DOHH2 (cell line): Measurements from ENCODE around the gene FHOD1.

Experiments used
- H3F3A ChIP-seq: fragments of 200-600 bp; sonication (generic), shearing (Covaris generic); 2 replicates; pipeline ENCODE4 v1.6.0; 2016; ENCODE audit warnings: antibody characterized with exemption, mild to moderate bottlenecking; ENCODE audit not compliant: control insufficient read depth, insufficient read depth
- H3K27ac ChIP-seq: fragments of 200-600 bp; sonication (generic); 2 replicates; pipeline ENCODE4 v1.5.1; 2014; ENCODE audit warnings: low read depth, mild to moderate bottlenecking, low read length, moderate library complexity
- H3K27me3 ChIP-seq: fragments of 200-600 bp; sonication (generic); 2 replicates; pipeline ENCODE4 v1.6.1; 2014; ENCODE audit warnings: mild to moderate bottlenecking, low read length, mixed read lengths; ENCODE audit not compliant: control insufficient read depth
- H3K36me3 ChIP-seq: fragments of 200-600 bp; sonication (generic); 2 replicates; pipeline ENCODE4 v1.6.1; 2014; ENCODE audit warnings: mild to moderate bottlenecking, low read length, moderate library complexity, mixed read lengths; ENCODE audit not compliant: control insufficient read depth
- H3K4me1 ChIP-seq: fragments of 200-600 bp; sonication (generic); 2 replicates; pipeline ENCODE4 v1.6.1; 2014; ENCODE audit warnings: mild to moderate bottlenecking, low read length, mixed read lengths; ENCODE audit not compliant: control insufficient read depth
- H3K4me2 ChIP-seq: fragments of 200-600 bp; sonication (generic); 2 replicates; pipeline ENCODE4 v1.6.0; 2014; ENCODE audit warnings: mild to moderate bottlenecking, low read length, moderate library complexity
- H3K4me3 ChIP-seq: fragments of 200-600 bp; sonication (generic); 2 replicates; pipeline ENCODE4 v1.5.1; 2014; ENCODE audit warnings: mild to moderate bottlenecking, low read length, mixed read lengths
- H3K79me2 ChIP-seq: fragments of 200-600 bp; sonication (generic); 2 replicates; pipeline ENCODE4 v1.6.1; 2014; ENCODE audit warnings: mild to moderate bottlenecking, low read length, mixed read lengths; ENCODE audit not compliant: control insufficient read depth
- H3K9me2 ChIP-seq: fragments of 200-600 bp; sonication (generic); replicated peaks from 2 replicates; pipeline ENCODE4 v1.6.1; 2014; ENCODE audit warnings: mild to moderate bottlenecking, low read length, mixed read lengths; ENCODE audit not compliant: control insufficient read depth
- H3K9me3 ChIP-seq: fragments of 200-600 bp; sonication (generic); 2 replicates; pipeline ENCODE4 v1.6.1; 2014; ENCODE audit warnings: antibody characterized with exemption, low read length, mixed read lengths; ENCODE audit not compliant: control insufficient read depth, insufficient read depth
- H4K20me1 ChIP-seq: fragments of 200-600 bp; sonication (generic); 2 replicates; pipeline ENCODE4 v1.6.0; 2014; ENCODE audit warnings: low read depth, mild to moderate bottlenecking, antibody characterized with exemption, low read length, moderate library complexity; ENCODE audit not compliant: control insufficient read depth, insufficient read depth
- EZH2phosphoT487 ChIP-seq: fragments of 200-600 bp; sonication (generic); IDR thresholded peaks from 2 replicates; pipeline ENCODE4 v1.6.1; 2017; ENCODE audit warnings: borderline replicate concordance, mild to moderate bottlenecking, antibody characterized with exemption, low read length, moderate library complexity, mixed read lengths
- TF ChIP-seq, protein P1 (sequence below): fragments of 200-600 bp; sonication (generic); IDR thresholded peaks from one replicate; pipeline ENCODE4 v1.5.1; 2014; ENCODE audit warnings: antibody characterized with exemption, mild to moderate bottlenecking, low read depth, low read length; ENCODE audit not compliant: poor library complexity, severe bottlenecking

FHOD1 gene

DNA sequence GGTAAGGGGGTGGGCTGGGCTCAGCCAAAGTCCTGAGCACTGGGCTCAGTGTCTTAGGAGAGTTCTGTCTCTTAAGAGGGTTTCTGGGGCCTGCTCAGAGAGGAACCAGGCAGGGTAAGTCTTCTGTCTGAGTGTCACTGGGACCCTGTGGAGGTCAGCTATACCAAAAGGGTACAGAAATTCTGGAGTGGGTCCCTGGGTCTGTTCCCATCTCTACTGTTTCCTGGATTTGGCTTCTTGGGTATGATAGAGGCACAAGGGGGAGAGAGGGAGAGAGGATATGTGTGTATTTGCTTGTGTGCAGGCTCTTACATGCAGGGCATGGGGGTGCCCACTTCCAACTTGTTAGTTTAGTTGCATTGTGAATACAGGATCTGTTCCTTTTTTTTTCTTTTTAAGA, 53.7 kb downstream of the FHOD1 start:
- peaks cover 64% of the 10 kb centered on the region for H3K36me3 ChIP-seq
- peak overlapping the region; percentile 95 for H3K4me3 ChIP-seq
- H3K27me3 ChIP-seq = no peaks in the 10 kb centered on the region
- peaks cover 3% of the 10 kb centered on the region for H4K20me1 ChIP-seq
- no peaks in the 10 kb centered on the region for H3K9me2 ChIP-seq
- TF ChIP-seq EZH2phosphoT487 = no peak
- TF ChIP-seq, protein P1, sequence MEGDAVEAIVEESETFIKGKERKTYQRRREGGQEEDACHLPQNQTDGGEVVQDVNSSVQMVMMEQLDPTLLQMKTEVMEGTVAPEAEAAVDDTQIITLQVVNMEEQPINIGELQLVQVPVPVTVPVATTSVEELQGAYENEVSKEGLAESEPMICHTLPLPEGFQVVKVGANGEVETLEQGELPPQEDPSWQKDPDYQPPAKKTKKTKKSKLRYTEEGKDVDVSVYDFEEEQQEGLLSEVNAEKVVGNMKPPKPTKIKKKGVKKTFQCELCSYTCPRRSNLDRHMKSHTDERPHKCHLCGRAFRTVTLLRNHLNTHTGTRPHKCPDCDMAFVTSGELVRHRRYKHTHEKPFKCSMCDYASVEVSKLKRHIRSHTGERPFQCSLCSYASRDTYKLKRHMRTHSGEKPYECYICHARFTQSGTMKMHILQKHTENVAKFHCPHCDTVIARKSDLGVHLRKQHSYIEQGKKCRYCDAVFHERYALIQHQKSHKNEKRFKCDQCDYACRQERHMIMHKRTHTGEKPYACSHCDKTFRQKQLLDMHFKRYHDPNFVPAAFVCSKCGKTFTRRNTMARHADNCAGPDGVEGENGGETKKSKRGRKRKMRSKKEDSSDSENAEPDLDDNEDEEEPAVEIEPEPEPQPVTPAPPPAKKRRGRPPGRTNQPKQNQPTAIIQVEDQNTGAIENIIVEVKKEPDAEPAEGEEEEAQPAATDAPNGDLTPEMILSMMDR = no peak
- H3K4me2 ChIP-seq = peak overlapping the region; percentile 89
- no peak overlapping the region for H3K27ac ChIP-seq
- H3F3A ChIP-seq = no peaks in the 10 kb centered on the region
- peaks cover 38% of the 10 kb centered on the region for H3K79me2 ChIP-seq
- peaks cover 15% of the 10 kb centered on the region for H3K4me1 ChIP-seq
- H3K9me3 ChIP-seq = no peaks in the 10 kb centered on the region

DNA sequence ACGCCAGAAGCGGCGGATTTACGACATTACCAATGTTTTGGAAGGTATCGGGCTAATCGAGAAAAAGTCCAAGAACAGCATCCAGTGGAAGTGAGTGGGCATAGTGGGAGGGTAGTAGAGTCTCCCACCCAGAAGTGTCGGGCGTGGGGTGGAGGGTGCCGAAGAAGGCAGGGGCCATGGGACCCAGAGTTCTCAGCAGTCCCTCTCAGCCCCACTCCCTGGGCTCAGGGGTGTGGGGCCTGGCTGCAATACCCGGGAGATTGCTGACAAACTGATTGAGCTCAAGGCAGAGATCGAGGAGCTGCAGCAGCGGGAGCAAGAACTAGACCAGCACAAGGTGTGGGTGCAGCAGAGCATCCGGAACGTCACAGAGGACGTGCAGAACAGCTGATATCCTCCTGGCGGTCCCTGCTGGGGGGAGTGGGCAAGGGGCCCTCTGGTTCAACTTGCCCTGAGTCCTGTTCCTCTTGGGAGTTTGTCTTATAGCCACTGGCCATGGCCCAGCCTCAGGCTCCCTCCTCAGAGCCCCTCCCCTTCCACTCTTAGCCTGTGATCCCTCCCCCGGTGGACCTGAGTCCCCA, 54.4 kb downstream of the FHOD1 start:
- Histone ChIP-seq H3K4me2 (peak overlapping the region; percentile 89), H3K79me2 (peaks cover 38% of the 10 kb centered on the region), H3K27ac (peak overlapping the region; percentile 44), H3K36me3 (peaks cover 58% of the 10 kb centered on the region), H4K20me1 (peaks cover 3% of the 10 kb centered on the region), H3K4me1 (peaks cover 15% of the 10 kb centered on the region), H3K9me3 (no peaks in the 10 kb centered on the region), H3K4me3 (peak overlapping the region; percentile 95), H3F3A (no peaks in the 10 kb centered on the region), H3K9me2 (no peaks in the 10 kb centered on the region), H3K27me3 (no peaks in the 10 kb centered on the region)
- no peak for TF ChIP-seq EZH2phosphoT487
- TF ChIP-seq, protein P1 = no peak

DNA sequence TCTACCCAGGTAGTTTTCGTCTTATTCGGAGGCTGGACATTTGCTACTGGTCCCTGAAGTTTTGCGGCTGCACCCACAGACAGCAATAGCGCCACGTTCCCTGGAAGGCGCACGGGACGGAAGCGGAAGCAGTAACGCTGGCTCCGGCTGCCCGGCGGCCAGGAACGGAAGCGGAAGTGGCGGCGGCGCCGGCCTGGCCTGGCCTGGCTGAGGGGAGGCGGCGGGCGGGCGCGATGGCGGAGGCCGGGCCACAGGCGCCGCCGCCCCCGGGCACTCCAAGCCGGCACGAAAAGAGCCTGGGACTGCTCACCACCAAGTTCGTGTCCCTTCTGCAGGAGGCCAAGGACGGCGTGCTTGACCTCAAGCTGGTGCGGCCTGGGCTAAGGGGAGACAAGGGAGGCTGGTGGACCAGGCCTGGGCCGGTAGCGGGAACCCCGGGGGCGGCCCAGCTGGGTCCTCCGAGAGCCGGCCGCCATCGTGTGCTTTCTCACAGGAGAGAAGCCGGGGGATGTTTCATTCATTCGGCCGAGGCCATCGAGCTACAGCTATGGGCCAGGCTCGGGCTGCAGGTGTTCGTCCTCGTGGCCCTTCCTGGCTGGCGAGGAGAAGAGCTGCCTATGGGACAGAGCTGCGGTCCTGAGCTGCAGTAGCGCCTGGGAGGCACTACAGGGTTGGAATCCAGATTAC, 55.1 kb downstream of the FHOD1 start, which contains the start of gene E2F4:
Gene E2F4 (plus strand): TSS at position 161 of the 687 bp plus-strand sequence. CDS start 73 bp downstream, at position 234.
- peak within 1 kb of the TSS; percentile 95 for H3K4me3 ChIP-seq
- H3K9me3 ChIP-seq = no peaks in the 10 kb centered on the region
- peaks cover 3% of the 10 kb centered on the region for H4K20me1 ChIP-seq
- H3K27me3 ChIP-seq = no peaks in the 10 kb centered on the region; the same call in 1 of the 2 replicates
- no peaks in the 10 kb centered on the region for H3F3A ChIP-seq
- peaks cover 15% of the 10 kb centered on the region for H3K4me1 ChIP-seq
- peaks cover 38% of the 10 kb centered on the region for H3K79me2 ChIP-seq
- no peaks in the 10 kb centered on the region for H3K9me2 ChIP-seq
- H3K4me2 ChIP-seq = peak within 1 kb of the TSS; percentile 89
- H3K36me3 ChIP-seq = peaks cover 50% of the 10 kb centered on the region
- TF ChIP-seq, protein P1 = no peak
- TF ChIP-seq EZH2phosphoT487 = no peak
- H3K27ac ChIP-seq = peak within 1 kb of the TSS; percentile 44
